ENCODE measurements around the gene SSBP2.
"Not testable (repeated sequence)": the region's sequence is repeated elsewhere in the genome, so short reads cannot be mapped to it uniquely, and the experiment has no call there.

The SSBP2 gene

DNA sequence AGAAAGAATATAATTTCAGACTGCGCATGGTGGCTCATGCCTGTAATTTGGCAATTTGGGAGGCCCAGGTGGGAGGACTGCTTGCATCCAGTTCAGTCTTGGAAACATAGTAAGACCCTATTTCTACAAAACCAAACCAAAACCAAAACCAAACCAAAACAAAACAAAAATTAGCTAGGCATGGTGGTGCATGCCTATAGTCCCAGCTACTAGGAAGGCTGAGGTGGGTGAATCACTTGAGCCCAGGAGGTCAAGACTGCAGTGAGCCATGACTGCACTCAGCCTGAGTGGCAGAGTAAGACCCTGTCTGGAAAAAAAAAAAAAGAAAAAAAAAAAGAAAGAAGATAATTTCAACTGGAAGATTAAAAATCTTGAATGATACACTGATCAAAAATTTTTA lies 220.0 kb downstream of the SSBP2 start:
- no peak for DNase-seq (ENCODE audit: low read depth in 3 of 3)

DNA sequence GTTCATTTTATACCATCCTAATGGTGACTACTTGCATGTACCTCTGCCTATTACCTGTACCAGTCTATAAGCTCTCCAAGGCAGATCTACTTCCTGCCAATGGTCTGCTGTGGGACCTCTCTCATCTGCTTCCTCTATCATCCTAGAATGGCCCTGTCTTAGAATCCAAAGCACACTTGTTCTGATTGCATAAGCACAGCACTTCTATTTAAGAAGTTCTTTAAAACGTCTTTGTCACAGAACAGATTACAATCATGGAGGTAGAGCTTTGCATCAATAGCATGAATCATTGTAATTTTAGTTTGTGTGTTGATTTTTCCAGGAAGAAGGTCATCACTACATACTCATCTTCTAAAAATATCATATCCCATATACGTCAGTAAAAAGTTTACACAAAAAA lies 225.2 kb downstream of the SSBP2 start:
- DNase-seq (ENCODE audit: low read depth in 3 of 3): no peak

- no peak for DNase-seq (ENCODE audit: low read depth in 3 of 3)
Observed at GRCh38 chr5:81524015-81524414, 226.9 kb downstream of the SSBP2 start.

DNA sequence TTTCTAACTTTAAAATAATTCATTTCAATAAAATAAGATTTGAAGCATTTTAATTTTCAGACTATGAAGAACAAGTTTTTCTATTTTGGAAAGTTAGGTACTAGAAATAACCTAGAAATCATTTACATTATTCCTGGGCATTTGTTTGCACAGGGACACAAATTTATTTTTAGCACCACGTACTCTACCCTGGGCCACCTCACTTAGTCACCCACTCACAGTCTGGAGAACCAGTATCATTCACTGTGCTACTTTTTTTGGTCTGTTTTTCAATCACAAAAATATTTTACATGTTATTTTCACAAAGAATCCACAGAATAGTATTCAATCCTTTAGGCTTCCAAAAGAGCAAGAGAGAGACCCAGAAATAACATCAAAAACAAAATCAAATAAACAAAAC lies 228.3 kb downstream of the SSBP2 start:
- DNase-seq (ENCODE audit: low read depth in 3 of 3): no peak

DNA sequence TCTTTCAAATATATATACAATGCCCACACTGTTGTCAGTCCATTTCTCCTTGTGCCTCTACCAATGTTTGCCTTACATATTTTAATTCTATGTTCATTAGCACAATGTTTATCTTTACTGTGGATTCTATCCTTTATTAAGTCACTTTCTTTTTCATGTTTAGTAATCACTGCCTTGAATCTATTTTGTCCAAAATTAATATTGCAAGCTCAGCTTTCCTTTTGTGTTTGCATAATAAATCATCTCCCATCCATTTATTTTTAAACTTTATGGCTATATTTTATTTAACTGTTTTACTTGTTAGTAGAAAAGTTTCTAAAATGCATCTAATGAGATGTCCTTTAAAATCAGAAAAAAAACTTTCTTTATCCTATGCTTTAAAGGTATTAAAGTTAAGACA lies 230.1 kb downstream of the SSBP2 start:
- no peak for DNase-seq (ENCODE audit: low read depth in 3 of 3)

- DNase-seq (ENCODE audit: low read depth in 3 of 3): no peak
Observed at GRCh38 chr5:81519217-81519905, 231.5 kb downstream of the SSBP2 start.

GRCh38 chr5:81517462-81517861 lies 233.4 kb downstream of the SSBP2 start:
- no peak for DNase-seq (ENCODE audit: low read depth in 3 of 3)

- DNase-seq (ENCODE audit: low read depth in 3 of 3): no peak
Observed at GRCh38 chr5:81516091-81516490, 234.8 kb downstream of the SSBP2 start.

DNA sequence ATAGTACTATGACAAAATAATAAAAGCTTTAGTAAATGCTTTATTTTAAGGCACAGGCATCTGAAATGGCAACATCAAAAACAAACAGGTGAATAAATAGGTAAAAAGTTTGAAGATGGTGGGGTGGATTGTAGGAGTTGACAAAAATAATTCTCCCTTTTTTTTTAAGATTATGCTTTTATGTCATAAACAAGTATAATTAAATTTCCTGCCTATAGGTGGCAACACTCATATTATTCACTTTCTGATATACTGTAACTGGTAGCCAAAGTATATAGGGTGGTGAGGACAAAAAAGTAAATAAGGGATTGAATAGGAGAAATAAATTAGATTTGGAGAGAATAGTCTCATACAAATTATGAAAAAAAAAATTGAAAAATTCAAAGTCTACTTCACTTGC lies 236.9 kb downstream of the SSBP2 start:
- no peak for DNase-seq (ENCODE audit: low read depth in 3 of 3)

DNA sequence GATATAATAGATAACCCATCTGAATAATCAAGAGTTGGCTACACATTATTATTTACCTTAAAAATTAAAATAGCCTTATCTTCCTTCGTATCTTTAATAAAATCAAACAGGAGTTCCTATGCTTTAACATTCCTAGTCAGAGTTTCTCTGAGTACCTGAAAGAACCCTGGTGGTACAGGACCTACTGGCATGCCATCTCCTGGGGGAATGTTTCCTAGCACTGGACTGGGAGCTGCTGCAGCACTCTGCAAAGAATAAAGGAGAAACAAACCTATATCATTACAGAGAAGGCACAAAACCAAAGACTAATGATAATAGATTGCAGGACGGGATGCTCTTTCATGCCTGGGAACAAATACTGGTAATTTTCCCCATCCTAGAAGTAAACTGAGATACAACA lies 237.4 kb downstream of the SSBP2 start:
- no peak for DNase-seq (ENCODE audit: low read depth in 3 of 3)

DNA sequence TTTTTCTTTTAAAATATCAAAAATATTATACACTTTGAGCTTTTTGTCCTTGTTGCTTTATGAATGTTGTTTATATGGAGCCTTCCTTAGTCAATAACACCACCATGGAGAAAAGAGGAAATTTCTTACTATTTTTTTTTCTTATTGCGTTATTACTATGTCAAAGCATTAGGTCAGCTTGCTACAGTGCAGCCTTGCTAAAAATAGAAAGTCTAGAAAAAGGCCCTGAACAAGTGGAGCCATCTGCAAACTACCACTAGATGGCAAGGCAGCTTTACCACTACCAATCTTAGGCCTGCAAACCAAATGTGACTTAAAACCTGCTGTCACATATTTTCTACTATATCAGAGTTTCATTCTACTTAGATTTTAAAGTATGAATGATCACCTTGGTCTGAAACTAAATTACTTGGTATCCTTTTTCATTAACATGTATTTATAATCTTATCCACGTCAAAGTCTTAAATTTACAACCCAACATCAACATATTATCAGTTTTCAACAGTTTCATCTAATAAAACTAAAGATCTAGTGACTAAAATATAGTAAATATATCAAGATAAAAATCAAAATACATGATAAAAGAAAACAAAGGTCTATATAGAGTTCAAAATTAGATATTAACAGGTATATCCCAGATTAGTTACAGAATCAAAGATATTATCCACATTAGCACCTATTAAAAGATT lies 243.9 kb downstream of the SSBP2 start:
- peak in 1 of 3 experiments; percentile 6 for DNase-seq (ENCODE audit: low read depth in 3 of 3)

DNA sequence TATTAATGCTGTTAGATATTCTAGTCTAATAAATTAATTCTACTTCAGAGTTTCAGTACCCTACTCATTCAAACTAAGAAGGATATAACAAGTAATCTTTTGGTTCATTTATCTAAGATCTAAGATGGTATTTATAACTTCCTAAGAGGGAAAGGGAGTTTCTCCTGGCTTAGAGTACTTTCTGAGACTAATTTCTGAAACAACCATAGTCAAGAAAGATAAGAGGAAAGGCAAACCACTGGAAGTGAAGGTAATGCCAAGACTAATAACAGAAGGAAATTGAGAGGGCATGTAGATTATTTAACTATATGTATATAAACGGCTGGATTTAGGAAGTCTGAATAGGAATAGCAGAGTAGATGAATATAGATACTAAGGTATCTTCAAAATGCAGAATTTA lies 244.5 kb downstream of the SSBP2 start:
- DNase-seq (ENCODE audit: low read depth in 3 of 3): no peak

- no peak for DNase-seq (ENCODE audit: low read depth in 3 of 3)
Observed at GRCh38 chr5:81505672-81506071, 245.2 kb downstream of the SSBP2 start.

DNA sequence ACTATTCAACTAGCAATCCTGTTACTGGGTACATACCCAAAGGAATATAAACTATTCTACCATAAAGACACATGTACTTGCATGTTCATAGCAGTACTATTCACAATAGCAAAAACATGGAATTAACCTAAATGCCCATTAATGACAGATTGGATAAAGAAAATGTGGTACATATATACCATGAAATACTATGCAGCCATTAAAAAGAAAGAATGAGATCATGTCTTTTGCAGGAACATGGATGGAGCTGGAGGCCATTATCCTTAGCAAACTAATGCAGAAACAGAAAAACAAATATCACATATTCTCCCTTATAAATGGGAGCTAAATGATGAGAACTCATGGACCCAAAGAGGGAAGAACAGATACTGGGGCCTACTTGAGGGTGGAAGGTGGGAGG lies 247.3 kb downstream of the SSBP2 start:
- DNase-seq (ENCODE audit: low read depth in 3 of 3): not testable (repeated sequence)

DNA sequence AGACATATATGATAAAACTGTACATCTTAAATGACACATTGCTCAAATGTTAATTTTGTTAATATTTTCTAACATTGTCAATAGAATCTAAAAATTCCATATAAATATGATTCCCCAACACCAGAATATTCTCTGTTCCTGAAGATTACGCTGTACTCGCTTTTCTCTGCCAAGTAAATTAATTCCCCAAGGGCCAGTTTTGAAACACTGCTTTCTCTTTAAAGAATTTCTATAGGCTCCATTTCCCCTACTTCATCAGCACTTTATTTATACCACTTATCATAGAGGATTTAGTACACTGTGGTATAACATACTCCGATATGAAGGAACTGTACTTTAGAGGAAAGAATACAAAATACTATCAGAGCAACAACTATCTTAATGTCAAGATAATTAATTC lies 255.6 kb downstream of the SSBP2 start:
- DNase-seq (ENCODE audit: low read depth in 3 of 3): no peak

GRCh38 chr5:81488862-81489261 lies 262.0 kb downstream of the SSBP2 start:
- no peak for DNase-seq (ENCODE audit: low read depth in 3 of 3)

- no peak for DNase-seq (ENCODE audit: low read depth in 3 of 3)
Observed at GRCh38 chr5:81486711-81487110, 264.2 kb downstream of the SSBP2 start.

DNA sequence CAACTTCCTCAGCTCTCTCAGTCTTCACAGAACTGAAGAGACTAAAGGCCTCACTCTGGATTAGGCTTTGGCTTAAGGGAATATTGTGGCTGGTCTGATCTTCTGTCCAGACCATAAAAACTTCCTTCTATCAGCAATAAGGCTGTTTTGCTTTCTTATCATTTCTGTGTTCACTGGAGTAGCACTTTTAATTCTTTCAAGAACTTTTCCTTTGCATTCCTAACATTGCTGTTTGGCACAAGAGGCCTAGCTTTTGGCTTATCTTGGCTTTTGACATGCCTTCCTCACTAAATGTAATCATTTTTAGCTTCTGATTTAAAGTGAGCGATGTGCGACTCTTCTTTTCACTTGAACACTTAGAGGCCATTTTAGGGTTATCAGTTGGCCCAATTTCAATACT lies 268.3 kb downstream of the SSBP2 start:
- DNase-seq (ENCODE audit: low read depth in 3 of 3): no peak

DNA sequence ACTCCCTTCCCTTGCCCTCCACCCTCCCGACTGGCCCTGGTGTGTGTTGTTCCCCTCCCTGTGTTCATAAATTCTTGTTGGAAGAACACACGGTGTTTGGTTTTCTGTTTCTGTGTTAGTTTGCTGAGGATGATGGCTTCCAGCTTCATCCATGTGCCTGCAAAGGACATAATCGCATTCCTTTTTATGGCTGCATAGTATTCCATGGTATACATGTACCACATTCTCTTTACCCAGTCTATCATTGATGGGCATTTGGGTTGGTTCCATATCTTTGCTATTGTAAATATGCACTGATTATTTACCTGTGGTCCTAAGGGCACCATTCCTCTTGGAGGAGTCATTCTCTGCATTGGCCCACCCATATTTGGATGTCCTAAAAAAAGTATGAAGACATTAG lies 277.5 kb downstream of the SSBP2 start:
- not testable (repeated sequence) for DNase-seq (ENCODE audit: low read depth in 3 of 3)

- no peak for DNase-seq (ENCODE audit: low read depth in 3 of 3)
Observed at GRCh38 chr5:81469676-81470075, 281.2 kb downstream of the SSBP2 start.

DNA sequence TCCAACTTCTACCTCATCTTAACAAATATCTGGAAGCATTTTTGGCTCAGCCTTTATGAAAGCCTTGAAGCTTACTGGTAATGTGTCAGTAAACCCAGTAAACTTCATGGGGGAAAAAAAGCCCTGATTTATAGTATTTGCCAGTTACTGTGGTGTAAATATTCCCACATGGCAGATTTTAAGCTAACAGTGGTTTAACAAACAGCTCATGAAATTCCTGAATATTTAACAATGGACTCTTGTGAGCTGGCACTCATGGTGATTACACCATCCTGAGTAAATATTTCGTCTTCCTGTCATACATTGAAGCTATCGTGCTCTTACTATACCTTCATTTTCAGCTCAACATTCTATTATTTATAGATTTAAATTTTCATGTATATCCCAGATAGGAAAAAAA lies 300.0 kb downstream of the SSBP2 start:
- DNase-seq (ENCODE audit: low read depth in 3 of 3): no peak

GRCh38 chr5:81435023-81435422 lies 315.9 kb downstream of the SSBP2 start:
- no peak for DNase-seq (ENCODE audit: low read depth in 3 of 3)

DNA sequence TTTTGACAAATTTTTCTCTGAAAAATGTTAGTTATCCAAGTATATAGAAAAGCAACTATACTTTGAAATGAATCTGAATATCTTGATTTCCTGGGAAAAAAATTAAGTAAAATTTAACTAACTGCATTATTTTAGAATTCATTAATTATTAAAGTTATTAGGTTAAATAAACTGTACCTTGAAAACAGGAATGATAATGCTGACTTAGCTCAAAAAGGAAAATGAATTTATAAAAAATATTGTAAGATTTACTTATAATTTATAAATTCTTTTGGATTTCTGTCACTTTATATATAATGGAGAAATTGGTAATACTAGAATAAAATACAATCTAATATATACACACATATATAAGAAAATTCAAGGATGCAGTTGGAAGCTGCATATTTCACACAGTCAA lies 320.9 kb downstream of the SSBP2 start:
- no peak for DNase-seq (ENCODE audit: low read depth in 3 of 3)

DNA sequence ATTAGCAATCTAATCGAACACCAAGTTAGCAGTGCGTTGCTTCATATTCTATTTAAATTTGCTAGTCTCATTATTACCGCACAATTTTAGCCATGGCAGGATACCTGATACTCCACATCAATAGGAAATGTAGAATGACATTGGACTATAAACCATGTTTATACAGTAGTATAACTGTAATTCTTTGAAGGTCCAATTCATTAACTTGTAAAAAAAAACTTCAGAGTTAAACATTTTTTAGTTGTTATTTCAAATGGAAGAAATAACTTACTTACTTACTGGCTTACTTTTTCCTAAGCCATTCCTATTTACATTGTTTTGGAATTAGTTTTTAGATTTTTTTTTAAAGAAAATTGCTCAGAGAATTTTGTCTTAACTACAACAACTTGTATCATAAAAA lies 321.5 kb downstream of the SSBP2 start:
- DNase-seq (ENCODE audit: low read depth in 3 of 3): no peak
